GM19452 (cell line): ENCODE measurements around the gene SLX9.
"Not testable (repeated sequence)": the region's sequence is repeated elsewhere in the genome, so short reads cannot be mapped to it uniquely, and the experiment has no call there.

Source experiments
- ATAC-seq: cut with Tn5 transposase; IDR thresholded peaks from one replicate; pipeline ENCODE4 v1.9.1; 2021; ENCODE audit not compliant: unreplicated experiment

SLX9 gene

DNA sequence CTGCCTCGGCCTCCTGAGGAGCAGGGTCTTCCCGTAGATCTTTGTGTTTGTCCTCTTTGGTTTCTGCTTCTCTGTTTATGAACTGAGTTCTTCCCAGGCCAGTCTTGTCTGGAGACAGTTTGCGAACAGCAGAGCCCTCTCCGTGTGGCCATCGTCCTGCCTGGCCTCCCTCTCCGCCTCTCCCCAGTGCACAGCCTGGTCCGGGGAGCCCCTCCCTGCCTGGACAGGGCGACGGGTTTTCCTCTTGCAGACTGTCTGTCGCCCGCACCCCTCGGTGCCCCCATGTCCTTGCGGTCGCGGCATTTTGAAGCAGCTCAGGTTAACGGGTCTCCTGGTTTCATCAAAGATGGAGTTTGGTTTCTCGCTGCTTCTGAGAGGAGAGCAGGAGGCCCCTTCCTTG is 34.8 kb downstream of the SLX9 start:
- no peak for ATAC-seq

DNA sequence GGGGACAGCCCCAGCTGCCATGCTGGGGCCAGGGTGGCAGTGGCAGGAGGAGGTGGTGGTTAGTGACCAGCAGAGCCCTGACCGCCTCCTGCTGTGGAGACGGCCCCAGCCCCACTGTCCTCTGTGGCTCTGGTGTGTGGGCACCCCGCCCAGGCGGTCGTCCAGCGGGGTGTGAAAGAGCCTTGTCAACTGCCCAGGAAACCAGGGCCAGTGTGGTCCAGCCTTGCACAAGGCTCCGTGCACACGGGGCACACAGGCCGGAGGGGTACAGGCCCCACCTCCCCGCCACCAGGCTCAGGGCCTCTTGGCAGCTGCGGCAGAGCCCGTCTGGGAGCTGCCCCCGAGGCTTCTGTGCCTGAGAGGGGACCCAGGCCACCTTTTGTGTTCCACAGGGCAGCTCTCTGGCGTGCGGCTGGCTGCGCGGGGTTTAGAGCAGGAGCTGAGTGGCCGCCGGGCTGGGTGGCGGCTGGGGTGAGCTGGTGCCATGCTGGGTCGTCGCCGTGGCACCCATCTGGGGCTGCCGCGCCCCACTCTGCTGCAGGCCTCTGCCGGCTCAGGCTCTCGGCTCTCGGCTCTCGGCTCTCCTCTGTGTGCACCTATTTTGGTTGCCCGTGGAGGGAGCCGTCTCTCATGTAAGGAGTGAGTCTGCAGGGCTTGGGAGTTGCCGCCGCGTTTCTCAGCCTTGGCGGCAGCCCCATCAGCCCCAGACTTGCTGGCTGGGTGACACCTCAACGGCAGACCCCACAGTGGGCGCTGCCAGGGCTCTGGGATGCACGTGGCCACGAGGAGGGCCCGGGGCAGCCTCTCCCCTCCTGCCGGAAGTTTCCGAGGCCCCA is 36.1 kb downstream of the SLX9 start:
- ATAC-seq = no peak

DNA sequence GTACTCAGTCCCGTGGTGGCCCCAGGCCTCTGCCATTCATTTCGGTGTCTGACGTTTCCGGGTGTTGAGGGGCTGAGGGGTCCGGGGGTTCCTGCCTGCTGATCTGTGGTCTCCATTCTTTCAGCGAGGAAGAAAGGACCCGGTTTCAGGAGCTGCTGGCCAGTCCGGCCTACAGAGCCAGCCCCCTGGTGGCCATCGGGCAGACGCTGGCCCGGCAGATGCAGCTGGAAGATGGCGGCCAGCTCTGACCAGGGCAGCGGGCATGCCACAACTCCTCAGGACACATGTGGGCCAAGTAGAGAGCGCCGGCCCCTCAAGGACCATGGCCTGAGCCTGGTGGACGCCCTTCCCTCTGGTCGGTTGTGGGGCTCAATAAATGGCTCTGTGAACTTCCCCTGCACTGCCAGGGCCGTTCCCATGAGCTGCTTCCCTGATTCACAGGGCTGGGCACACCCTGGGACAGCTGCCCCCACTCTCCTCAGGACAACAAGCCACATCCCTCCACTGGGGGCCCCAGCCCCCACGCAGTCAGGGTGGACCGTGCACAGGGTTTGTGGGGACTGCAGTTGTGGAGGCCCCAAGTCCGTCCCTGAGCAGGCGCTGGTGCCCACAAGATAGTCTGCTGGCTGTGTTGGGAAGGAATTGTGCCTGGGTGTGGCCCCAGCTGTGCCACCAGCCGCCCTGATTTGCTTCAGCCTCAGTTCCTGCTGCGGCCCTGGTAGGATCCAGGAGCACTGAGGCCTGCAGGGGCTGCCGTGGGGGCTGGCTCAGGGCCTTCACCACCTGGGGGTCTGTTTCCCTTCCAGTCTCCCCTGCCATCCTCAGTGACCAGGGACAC is 36.9 kb downstream of the SLX9 start:
- ATAC-seq = not testable (repeated sequence)

DNA sequence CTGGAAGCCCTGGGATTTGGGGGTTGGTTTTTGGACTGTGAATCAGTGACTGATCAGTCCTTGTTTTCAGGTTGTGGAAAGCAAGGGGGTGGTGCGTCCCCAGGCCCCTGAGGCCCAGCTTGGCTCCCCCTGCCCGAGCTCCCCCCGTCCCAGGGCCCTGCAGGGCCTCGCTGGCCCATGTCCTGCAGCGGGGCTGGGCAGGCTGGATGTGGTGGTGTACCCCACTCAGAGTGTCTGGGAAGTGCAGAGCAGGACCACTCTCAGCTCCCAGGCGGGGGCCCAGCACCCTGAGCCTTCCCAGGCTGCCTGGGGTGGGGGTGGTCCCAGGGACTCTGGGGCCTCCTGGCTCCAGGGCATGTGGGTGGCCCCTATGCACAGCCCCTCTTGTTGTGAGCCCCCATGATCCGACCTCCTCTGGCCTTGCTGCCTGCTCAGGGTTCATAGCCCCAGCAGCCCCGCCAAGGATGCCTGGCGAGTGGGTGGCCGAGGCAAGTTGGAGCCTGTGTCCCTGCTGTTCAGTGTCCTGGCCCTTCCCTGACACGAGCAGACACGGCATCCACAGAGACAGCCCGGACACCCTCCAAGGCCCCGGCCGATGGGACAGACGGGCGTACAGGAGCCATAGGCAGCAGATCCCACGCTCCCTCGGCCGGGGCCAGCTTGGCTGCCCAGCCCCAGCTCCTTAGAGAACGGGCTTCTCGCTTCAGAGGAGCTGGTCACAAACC is 37.9 kb downstream of the SLX9 start:
- no peak for ATAC-seq

DNA sequence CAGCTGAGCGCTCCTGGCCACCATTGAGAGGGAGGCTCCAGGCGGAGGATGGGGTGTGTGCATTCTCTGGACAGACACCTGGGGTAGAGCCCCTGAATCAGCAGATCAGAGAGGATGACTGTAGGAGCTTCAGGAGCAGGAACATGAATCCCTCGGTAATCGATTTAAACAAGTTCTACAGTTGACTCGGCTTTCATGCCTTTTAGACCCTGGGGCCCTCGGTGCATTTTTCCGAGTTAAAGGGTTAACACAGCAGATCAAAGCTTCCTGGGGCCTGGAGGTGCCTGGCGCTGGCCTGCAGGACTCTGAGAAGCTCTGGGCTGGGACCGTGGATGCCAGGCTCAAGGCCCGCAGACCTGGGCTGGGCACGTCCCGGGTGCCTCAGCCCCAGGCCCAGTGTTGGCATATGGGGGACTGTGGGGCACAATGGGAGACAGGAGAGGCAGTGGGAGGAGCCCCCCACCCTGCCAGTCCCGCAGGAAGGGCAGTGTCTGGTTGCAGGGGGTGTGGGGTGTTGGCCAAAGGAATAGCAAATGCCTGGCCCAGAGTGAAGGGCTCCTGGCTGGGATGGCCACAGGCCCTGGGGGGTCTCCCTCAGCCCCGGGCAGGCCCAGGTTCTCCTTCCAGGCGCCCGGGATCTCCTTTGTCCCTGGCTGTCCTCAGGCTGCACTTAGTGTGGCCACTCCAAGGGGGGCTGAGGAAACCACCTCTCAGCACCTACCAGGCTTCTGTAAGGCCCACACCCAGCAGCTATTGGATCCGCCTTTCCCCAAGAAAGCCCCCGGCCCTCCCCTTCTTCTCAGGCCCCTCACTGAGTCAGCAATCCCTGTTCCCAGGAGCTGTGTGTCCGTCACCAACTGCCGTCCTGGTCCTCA is 40.1 kb downstream of the SLX9 start:
- no peak for ATAC-seq

DNA sequence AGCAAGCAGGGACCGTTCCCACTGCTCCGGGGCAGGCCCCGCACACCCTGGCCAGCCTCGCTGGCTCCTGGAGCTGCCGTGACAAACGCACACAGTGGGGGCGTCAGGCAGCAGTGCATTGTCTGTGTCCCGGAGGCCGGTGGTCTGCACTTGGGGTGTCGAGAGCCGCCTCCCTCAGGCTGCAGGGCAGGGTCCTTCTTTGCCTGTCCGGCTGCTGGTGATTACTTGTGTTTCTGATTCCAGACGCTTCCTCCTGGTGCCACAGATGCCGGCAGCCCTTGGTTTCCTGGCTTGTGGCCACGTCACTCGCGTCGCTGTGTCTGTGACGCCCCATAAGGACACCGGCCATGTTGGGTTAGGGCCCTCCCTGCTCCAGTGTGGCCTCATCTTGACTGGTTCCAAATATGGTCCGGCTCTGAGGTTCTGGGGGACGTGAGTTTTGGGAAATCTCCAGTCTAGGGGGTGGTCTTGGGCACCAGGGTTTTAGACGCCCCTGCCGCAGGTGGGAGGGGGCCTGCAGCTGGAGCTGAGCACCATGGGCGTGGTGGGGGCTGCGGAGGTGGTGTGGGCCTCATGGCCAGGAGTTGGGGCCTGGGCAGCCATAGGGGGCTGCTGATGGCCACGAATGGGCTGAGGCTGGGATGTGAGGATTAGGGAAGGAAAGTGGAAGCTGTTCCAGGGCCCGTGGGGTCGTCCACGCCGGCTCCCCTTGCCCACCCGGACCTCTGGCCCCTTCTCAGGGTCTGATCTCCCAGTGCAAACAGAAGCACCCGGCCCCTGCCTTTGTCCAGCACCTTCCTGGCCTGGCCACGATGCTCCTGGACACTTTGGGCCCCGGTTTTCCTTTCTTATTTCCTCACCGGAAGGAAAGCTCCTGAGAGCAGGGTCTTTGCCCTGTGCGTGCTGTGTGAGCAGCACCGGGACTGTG is 41.0 kb downstream of the SLX9 start:
- no peak for ATAC-seq

DNA sequence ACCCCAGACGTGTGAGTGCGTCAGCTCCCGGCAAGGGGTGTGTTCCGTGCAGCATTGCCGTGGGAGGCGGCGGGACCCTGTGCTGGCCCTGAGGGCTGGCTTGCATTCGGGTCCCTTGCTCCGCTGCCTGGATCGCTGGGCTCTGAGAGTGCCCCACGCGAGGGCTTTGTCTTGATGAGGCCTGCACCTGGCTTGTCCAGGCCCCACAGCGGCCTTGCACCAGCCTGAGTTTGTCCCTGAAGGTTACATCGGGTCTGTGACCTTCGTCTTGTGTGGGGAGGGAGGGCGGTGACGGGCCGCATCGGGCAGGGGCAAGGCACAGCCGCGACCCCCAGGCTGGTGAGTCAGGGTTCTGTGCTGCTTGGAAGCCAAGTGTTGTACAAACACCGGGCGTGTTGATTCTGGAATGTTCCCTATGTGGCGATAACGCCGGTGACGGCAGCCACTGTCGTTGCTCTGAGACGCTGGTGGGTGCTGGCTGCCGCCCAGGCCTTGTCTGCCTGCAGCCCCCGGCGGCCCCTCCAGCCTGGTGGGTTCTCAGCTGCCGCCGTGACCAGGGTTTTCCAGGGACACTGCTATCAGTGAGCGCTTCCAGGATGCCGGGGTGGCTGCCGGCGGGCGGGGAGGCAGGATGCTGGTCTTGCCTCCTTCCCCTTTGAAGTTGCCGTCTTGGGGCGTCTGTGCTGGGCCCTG is 42.9 kb downstream of the SLX9 start:
- ATAC-seq = no peak

DNA sequence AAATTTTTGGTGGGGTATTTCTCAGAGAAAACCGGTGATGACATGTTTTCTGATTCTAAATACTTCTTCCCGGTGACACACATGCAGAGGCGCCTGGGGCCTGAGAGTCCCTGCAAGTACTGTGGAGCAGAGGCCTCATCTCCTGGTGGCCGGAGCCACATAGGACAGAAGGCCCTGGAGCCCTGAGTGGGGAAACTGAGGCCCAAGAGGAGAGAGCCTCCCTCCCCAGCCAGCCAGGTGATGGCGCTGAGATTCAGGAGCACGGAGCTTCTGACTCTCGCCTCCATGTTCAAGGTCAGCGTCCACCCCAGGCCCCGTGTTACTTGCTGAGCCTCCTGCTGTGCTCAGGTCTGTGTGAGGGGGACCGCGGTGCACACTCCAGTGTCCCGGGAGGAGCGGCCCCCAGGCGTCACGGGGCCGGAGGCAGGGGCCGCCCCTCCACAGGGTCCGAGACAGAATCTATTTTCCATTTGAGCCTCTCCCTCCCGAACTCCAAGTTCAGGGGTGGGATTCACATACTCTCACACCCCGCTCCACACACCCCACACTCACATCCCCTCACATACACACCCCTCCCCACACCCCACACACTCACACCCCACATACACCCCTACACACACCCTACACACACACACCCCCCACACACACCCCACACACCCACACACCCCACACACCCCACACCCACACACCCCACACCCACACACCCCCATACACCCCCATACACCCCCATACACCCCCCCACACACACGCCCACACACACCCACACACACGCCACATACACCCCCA is 43.8 kb downstream of the SLX9 start:
- no peak for ATAC-seq

DNA sequence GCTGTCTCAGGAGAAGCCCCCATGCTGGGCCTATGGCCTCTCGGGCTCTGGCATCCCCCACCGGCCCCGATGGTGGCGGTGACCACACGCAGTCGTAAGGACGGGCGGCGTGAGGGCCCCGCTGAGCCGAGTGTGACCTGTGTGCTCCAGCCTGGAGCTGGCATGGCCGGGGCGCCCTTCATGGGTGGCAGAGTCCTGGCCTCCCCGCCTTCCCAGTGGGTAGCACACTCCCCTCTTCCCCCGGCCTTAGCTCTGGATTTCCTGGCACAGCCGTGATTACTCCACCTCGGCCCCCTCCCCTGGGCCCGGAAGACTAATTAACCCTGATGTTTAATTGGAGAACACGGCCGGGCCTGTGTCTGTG is 44.6 kb downstream of the SLX9 start:
- no peak for ATAC-seq

DNA sequence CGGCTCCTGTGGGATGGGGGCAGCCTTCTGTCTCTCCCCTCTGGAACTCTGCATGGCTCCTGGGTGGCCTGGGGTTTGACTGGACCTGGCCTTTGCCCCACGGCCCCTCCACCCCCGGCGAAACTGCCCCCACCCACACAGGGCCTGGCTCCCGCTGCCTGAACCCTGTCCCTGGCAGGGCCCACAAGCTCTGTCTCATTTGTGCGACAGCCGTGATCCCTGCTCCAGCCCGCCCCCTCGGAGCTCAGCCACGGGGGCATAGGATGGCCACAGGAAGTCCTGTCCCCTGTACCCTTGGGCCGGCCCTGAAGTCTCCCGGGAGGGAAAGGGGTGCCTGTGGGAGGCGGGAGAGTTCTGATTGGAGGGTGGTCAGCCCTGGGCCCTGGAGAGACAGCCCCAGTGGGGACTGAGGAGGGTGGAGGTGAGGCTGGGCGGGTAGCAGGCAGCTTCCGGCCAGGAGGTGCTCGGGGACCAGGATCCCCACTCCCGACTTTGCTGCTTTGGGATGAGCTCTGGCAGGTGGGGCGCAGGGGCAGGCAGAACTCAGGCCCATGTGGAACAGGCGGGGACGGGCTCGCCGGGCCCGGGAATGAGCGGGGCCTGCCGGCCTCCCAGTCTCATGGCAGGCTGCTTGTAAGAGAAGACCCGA is 45.1 kb downstream of the SLX9 start:
- no peak for ATAC-seq

DNA sequence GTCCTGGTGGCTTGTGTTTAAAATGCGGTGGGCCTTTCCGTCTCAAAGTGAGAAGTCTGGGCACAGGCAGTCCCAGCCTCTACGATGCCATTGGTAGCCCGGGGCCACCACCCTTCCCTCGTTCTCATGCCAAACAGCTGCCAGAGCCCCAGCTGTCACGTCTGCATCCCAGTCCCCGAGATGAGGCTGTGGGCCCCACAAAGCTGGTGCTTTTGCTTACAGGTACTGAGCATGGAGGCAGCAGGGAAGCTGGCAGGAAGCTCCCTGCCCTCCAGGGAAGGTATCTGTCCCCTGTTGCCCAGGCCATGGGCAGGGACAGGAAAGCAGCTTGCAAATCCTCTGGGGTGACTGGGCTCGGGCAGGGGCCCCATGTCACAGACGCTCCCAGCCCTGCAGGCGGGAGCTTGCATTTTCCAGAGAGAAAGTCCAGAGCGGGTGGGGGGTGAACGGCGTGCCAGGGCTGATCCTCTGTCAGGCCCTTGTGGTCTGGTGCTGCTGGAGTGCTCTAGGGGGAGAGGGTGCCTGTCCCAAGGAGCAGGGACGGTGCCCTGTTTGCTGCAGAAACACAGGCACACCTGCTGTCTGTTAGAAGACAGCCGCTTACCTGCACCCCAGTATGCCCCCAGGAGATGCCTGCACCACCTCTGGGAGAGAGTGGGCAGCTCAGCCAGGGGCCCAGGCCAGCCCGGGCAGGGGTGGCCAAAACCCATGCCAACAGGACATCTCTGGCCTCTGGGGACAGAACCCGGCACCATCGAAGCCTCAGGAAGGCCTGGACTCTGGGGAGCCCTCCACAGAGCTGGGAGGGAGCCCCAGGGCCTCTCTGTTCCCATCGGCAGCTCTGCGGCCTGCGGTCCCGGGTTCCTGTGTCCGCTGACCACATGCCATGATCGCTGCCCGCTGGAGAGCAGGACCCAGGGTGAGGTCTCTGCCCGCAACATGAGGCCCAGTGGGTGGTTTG is 45.9 kb downstream of the SLX9 start:
- no peak for ATAC-seq

DNA sequence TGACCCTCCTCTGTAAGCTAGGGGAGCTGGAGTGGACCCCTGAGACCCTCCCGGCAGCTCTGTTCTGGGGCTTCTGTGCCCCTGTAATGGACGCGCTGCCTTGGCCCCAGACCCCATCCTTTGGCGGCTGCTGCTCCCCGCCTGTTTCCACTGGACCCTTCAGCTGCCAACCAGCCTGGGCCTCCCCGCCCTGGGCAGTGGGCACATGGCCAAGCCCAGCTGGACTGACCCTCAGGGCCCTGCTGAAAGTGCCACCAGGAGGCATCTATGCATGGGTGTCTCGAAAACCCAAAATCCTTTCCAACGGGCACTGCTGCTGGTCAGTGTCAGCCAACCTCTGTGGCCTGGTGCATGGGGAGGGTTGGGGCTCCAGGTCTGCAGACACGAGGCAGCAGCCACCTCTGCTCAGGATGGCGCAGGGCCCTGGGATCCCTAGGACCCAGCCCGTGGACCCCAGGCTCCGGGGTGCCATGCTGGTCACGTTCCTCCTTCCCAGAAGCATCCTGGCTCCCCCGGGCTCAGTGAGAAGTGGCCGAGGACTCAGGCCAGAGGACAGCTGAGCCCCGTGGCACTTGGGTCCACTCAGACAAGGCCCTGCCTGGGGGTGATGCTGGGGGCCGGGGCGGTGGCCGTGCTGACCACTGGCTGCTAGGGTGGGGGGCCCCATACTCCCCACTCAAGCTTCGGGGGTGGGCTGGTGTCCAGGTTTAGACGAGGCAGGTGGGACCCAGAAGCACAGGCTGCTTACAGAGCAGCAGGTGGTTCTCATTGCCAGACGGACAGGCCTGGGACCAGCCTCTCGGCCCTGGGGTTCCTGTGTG is 46.9 kb downstream of the SLX9 start:
- ATAC-seq = no peak

DNA sequence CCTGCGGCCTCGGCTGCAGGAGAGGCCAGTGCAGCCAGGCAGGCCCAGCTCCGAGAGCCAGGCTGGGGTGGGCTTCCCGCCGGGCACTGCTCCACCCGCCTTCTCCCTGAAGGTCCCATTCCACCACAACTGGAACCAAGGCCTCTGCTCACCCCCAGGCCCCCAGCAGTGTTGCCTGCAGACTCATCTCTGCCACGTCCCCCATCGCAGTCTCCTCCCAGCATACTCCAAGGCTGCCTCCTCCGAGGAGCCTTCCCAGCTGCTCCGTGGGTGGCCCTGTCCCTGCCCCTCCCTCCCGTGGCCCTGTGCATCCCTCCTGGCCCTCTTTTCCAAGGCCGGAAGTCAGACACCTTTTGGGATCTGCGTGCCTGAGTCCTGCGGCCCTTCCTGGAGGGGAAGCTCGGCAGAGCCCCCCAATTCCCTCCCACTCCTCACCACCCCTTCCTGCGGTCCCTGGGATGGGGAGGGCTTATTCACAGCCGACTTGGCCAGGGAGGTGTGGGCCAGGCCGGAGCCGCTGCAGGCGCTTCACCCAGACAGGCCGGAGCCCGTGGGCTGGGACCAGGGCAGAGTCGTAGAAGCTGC is 47.6 kb downstream of the SLX9 start:
- ATAC-seq = no peak

DNA sequence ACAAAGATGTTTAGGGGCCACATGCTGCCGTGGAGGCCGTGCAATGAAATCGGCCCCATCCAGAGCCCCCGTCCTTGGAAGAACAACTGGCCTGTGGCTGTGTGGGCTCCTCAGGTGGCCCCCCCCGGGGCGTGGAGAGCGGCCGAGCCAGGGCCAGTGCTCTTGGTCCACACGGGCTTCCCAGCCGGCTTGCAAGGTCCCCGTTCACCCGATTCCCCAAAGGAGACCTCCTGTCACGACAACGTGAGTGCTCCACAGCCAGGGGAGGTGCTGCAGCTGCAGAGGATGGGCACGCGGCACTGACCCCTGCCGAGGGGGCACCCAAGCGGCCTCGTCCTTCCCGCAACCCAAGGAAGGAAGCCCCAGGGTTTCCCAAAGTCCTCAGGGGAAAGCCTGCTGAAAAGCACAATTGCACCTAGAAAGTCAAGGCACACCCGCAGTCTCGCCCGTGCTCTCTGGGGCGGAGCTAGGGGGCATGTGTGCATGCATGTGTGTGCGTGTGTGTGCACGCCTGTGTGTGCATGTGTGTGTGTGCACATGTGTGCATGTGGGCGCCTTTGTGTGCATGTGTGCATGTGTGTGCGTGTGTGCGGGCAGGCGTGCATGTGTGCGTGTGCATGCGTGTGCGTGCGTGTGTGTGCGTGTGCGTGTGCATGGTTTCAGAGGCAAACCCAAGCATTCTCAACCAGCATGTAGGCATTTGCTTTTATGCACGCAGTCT is 48.2 kb downstream of the SLX9 start:
- ATAC-seq = no peak
